IPS DF 6.9 (cell line): ENCODE measurements around the gene CXCL9.

ENCODE experiments used
- DNase-seq: peaks from one replicate; pipeline ENCODE4 v3.0.0-alpha.2; 2013; ENCODE audit warnings: low read depth, low spot score
- H3K27ac ChIP-seq: one replicate; pipeline ENCODE4 v1.5.1; 2013; ENCODE audit warnings: low read length, control low read depth
- H3K27me3 ChIP-seq: 2 replicates; pipeline ENCODE4 v1.6.1; 2013; ENCODE audit warnings: mild to moderate bottlenecking, low read length; ENCODE audit not compliant: control insufficient read depth, insufficient read depth
- H3K36me3 ChIP-seq: 2 replicates; pipeline ENCODE4 v1.6.1; 2013; ENCODE audit warnings: low read length; ENCODE audit not compliant: control insufficient read depth, insufficient read depth
- H3K4me1 ChIP-seq: 2 replicates; pipeline ENCODE4 v1.6.1; 2013; ENCODE audit warnings: low read length; ENCODE audit not compliant: control insufficient read depth, insufficient read depth
- H3K4me3 ChIP-seq: 2 replicates; pipeline ENCODE4 v1.5.1; 2013; ENCODE audit warnings: mild to moderate bottlenecking, low read length
- H3K9me3 ChIP-seq: 2 replicates; pipeline ENCODE4 v1.6.1; 2013; ENCODE audit warnings: low read length, inconsistent platforms; ENCODE audit not compliant: control insufficient read depth, insufficient read depth
- WGBS: extraction: QIAGEN DNeasy Blood & Tissue Kit; methylation state at CpG from one replicate; pipeline ENCODE4 v1.1.7; 2013; ENCODE audit warnings: mixed read lengths, missing lambda C conversion rate; ENCODE audit not compliant: insufficient read length, insufficient coverage; 5-methylcytosine and 5-hydroxymethylcytosine counted together

The CXCL9 gene

GRCh38 chr4:76012388-76012801, 5.1 kb upstream of the CXCL9 start:
- no peaks in the 10 kb centered on the region for H3K36me3 ChIP-seq
- H3K27me3 ChIP-seq, result no peaks in the 10 kb centered on the region
- no peak overlapping the region for H3K27ac ChIP-seq
- H3K4me3 ChIP-seq, result no peak overlapping the region
- WGBS, result no CpG with 5 or more reads among the region's 1 CpG
- no peaks in the 10 kb centered on the region for H3K9me3 ChIP-seq
- peaks cover 2% of the 10 kb centered on the region; the same call in 1 of the 2 replicates for H3K4me1 ChIP-seq
- DNase-seq, result no peak

DNA sequence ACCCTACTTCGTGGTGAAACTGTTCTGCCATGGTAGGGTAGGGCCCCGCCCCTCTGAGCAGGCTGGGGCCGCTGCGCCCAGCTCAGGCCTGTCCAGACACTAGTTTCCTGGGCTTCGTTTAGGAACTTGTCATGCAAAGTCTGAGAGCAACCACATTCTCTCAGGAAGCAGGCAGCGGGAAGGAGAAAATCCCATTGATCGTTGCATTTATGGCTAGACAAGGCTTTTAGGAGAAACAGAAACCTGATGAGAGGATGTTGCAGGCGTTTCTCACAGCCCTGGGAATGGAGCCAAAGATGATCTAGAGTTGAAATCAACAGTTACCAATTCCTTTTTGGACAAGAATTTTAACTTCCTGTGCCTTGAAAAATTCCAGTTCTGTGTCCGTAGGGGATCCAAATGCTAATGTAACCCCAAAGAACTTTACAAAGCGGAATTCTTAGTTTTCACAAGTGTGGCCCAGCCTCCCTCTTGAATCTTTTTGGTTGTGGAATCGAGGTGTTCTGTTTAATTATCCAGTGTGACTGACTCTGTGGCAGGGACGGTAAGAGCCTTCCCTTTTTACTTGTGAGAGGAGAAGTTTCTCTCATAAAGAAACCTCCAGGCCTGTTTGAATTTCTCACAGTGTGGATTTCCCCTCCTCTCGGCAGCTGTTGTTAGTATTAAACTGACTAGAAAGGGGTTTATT, 4.5 kb upstream of the CXCL9 start:
- Histone ChIP-seq H3K27me3 (no peaks in the 10 kb centered on the region), H3K9me3 (no peaks in the 10 kb centered on the region), H3K36me3 (no peaks in the 10 kb centered on the region), H3K4me1 (peaks cover 2% of the 10 kb centered on the region; the same call in 1 of the 2 replicates), H3K4me3 (no peak overlapping the region), H3K27ac (no peak overlapping the region)
- no peak for DNase-seq
- WGBS, result no CpG with 5 or more reads among the region's 13 CpGs

GRCh38 chr4:76011018-76011670, 3.8 kb upstream of the CXCL9 start:
- Histone ChIP-seq H3K9me3 (no peaks in the 10 kb centered on the region), H3K4me1 (no peaks in the 10 kb centered on the region; the same call in 1 of the 2 replicates), H3K27ac (no peak overlapping the region), H3K4me3 (no peak overlapping the region), H3K36me3 (no peaks in the 10 kb centered on the region), H3K27me3 (no peaks in the 10 kb centered on the region)
- no CpG with 5 or more reads among the region's 31 CpGs for WGBS
- no peak for DNase-seq

DNA sequence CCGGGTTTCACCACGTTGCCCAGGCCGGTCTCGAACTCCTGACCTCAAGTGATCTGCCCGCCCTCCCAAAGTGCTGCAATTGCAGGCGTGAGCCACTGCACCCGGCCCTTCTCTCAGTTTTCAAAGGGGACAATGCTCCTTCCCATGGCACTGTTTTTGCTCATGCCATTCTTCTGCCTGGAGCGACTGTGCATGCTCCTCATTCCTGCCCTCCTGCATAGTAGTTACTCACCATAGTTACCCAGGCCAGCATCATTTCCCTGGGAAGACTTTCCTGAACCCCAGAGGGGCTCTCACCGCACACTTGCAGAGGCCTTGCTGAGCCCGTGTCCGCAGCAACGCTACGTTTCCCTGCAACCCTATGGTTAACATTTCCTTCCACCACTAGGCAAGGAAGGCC, 3.3 kb upstream of the CXCL9 start:
- Histone ChIP-seq H3K36me3 (no peaks in the 10 kb centered on the region), H3K27ac (no peak overlapping the region), H3K4me1 (no peaks in the 10 kb centered on the region; the same call in 1 of the 2 replicates), H3K4me3 (no peak overlapping the region), H3K9me3 (no peaks in the 10 kb centered on the region), H3K27me3 (no peaks in the 10 kb centered on the region)
- DNase-seq, result no peak
- WGBS, result no CpG with 5 or more reads among the region's 13 CpGs

- H3K27me3 ChIP-seq, result no peaks in the 10 kb centered on the region
- H3K36me3 ChIP-seq, result no peaks in the 10 kb centered on the region
- WGBS, result no CpG with 5 or more reads among the region's 5 CpGs
Measured at GRCh38 chr4:76009311-76009710, 2.0 kb upstream of the CXCL9 start.

DNA sequence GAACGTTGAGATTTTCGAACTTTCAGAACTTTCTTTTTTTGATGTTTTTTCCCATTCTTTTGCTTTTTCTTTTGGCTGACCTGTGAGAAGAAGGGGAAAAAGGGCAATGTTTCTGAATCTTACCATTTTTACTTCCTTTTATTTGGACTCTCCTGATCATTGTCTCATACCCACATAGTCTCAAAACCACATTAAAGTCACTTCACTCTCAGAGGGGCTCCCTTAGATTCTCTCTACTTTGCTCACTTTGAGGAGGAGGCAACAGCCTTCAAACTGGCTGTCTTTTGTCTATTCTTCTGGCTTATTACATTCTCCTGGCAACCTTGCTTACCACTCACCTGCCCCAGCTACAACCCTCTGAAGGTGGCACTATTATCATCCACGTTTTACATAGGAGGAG, 3.7 kb downstream of the CXCL9 start:
- Histone ChIP-seq H3K36me3 (no peaks in the 10 kb centered on the region), H3K4me3 (no peak overlapping the region), H3K27ac (no peak overlapping the region), H3K4me1 (no peaks in the 10 kb centered on the region), H3K27me3 (no peaks in the 10 kb centered on the region), H3K9me3 (no peaks in the 10 kb centered on the region)
- no CpG with 5 or more reads among the region's 3 CpGs for WGBS
- no peak for DNase-seq

More at GRCh38 chr4:76009311-76009710, 2.0 kb upstream of the CXCL9 start:
- no peak for DNase-seq
- Histone ChIP-seq H3K27ac (no peak overlapping the region), H3K4me1 (no peaks in the 10 kb centered on the region; the same call in 1 of the 2 replicates), H3K9me3 (no peaks in the 10 kb centered on the region), H3K4me3 (no peak overlapping the region)

GRCh38 chr4:76003035-76003434, 4.3 kb downstream of the CXCL9 start:
- Histone ChIP-seq H3K27ac (no peak overlapping the region), H3K27me3 (no peaks in the 10 kb centered on the region), H3K36me3 (no peaks in the 10 kb centered on the region), H3K4me3 (no peak overlapping the region), H3K4me1 (no peaks in the 10 kb centered on the region), H3K9me3 (no peaks in the 10 kb centered on the region)
- WGBS, result no CpG with 5 or more reads among the region's 2 CpGs
- no peak for DNase-seq

GRCh38 chr4:76002176-76002575, 5.1 kb downstream of the CXCL9 start:
- H3K4me3 ChIP-seq, result no peak overlapping the region
- H3K4me1 ChIP-seq, result no peaks in the 10 kb centered on the region
- WGBS, result no CpG with 5 or more reads among the region's 4 CpGs
- no peaks in the 10 kb centered on the region for H3K27me3 ChIP-seq
- H3K36me3 ChIP-seq, result no peaks in the 10 kb centered on the region
- no peak overlapping the region for H3K27ac ChIP-seq
- H3K9me3 ChIP-seq, result no peaks in the 10 kb centered on the region
- no peak for DNase-seq

- Histone ChIP-seq H3K4me3 (no peak overlapping the region), H3K9me3 (no peaks in the 10 kb centered on the region), H3K36me3 (no peaks in the 10 kb centered on the region), H3K27ac (no peak overlapping the region), H3K4me1 (no peaks in the 10 kb centered on the region), H3K27me3 (no peaks in the 10 kb centered on the region)
- DNase-seq, result no peak
- no CpG with 5 or more reads among the region's 7 CpGs for WGBS
Measured at GRCh38 chr4:76001700-76002099, 5.6 kb downstream of the CXCL9 start.

- H3K36me3 ChIP-seq, result no peaks in the 10 kb centered on the region
- H3K4me3 ChIP-seq, result no peak overlapping the region
- no peak overlapping the region for H3K27ac ChIP-seq
- no peak for DNase-seq
- H3K4me1 ChIP-seq, result no peaks in the 10 kb centered on the region
- no peaks in the 10 kb centered on the region for H3K9me3 ChIP-seq
- H3K27me3 ChIP-seq, result no peaks in the 10 kb centered on the region
- WGBS, result no CpG with 5 or more reads among the region's 1 CpG
Measured at GRCh38 chr4:76000279-76000678, 7.0 kb downstream of the CXCL9 start.
